GM12801 (cell line): ENCODE data around the gene MUC5AC.

Experiments
- TF ChIP-seq, protein P1 (sequence below): IDR thresholded peaks from one replicate; pipeline ENCODE4 v1.5.1; 2011; ENCODE audit warnings: control low read depth; ENCODE audit not compliant: insufficient read length; ENCODE audit errors: extremely low read depth

The MUC5AC gene

DNA sequence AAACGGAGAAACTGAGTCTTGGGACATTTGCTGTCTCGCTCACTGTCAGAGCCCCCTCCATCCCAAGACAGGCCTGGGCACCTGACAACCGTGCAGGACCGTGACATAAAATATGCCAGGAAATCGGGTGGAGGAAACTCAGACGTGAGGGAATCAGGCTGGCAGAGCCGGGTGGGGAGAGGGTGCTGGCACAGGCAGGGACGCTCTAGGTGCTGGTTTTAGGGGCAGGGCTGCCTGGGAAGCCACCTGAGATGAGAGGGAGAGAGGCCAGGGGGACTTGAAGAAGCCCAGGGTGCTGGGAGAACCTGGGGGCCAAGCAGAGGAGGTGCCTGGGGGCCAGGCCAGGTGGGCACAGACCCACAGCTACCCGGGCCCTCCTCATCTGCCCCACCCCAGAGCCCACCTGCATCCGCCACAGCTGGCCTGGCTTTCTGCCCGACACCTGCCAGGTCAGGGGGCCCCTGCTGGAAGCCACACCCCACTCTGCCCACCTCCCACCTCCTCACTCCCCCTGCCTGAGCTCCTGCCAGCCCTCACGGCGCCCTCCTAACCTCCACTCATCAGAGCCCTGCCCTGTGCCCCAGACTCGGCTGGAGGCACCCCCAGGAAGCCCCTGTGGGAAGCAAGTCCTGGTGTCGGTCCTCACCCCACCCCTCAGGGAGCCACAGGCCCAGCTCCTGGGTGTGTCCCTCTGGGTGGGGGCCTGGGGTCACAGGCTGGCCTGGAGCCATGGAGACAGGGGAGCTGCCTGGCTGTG is 27.3 kb upstream of the MUC5AC start:
- TF ChIP-seq, protein P1, sequence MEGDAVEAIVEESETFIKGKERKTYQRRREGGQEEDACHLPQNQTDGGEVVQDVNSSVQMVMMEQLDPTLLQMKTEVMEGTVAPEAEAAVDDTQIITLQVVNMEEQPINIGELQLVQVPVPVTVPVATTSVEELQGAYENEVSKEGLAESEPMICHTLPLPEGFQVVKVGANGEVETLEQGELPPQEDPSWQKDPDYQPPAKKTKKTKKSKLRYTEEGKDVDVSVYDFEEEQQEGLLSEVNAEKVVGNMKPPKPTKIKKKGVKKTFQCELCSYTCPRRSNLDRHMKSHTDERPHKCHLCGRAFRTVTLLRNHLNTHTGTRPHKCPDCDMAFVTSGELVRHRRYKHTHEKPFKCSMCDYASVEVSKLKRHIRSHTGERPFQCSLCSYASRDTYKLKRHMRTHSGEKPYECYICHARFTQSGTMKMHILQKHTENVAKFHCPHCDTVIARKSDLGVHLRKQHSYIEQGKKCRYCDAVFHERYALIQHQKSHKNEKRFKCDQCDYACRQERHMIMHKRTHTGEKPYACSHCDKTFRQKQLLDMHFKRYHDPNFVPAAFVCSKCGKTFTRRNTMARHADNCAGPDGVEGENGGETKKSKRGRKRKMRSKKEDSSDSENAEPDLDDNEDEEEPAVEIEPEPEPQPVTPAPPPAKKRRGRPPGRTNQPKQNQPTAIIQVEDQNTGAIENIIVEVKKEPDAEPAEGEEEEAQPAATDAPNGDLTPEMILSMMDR, result no peak

GRCh38 chr11:1131033-1131911 is 26.5 kb upstream of the MUC5AC start:
- TF ChIP-seq, protein P1, result no peak

DNA sequence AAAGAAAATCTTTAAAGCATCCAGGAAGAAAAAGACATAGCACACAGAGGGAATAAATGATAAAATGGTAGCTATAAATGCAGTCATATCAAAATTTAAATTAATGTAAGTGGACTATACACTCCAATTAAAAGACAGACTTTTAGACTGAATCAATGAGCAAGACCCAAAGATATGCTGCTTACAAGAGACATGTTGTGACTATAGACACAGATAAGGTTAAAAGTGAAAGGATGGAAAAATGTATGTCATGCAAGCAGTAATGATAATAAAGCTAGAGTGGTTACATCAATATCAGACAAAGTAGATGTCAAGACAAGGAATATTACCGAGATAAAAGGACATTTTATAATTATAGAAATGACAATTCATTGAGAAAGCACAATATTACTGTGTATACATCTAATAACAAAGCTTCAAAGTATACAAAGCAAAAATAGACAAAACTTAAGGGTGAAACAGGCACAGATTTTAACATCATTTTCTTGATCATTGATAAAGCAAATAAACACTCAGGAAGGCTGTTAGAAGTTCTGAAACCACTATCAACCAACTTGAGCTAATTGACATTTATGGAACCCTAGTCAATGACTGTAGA is 22.8 kb upstream of the MUC5AC start:
- TF ChIP-seq, protein P1, result no peak

- TF ChIP-seq, protein P1, result no peak
Measured at GRCh38 chr11:1138097-1138496, 19.7 kb upstream of the MUC5AC start.

DNA sequence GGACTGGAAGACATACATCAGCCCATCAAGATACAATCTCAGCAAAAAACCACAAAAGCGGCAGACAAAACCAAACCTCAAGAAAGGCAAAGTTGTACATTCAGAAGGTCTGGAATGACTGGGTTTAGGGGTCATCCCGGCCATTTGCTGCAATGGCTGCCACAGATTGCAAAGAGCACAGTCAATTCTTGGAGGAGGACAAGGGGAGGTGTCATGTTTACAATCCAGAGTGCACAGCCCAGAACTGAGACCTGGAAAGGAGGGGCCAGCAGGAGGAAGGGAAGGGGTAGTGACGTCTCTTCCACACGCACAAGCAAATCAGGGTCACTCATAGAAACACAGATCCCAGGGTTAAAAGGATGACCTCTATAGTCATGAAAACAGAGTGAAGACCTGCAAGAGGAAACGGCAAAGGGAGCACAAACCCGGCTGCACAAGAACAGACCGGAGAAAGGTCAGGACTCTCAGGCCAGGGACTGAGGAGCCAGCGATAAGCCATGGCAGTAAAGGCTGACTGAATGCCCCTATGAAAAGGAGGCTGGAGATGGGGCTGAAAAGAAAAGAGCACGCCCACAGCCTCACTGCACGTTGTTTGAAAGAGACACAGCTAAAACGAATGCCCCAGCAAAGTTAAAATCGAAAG is 18.2 kb upstream of the MUC5AC start:
- TF ChIP-seq, protein P1, result no peak

GRCh38 chr11:1140642-1141490 is 16.9 kb upstream of the MUC5AC start:
- TF ChIP-seq, protein P1, result no peak
